22Rv1 (cell line): Measurements from ENCODE around the gene RHOB.

Experiments
- H3K27ac ChIP-seq: fragments of 450-650 bp; 2 replicates; pipeline ENCODE4 v1.5.1; 2017
- CTCF ChIP-seq: fragments of 450-650 bp; IDR thresholded peaks from 2 replicates; pipeline ENCODE4 v1.5.1; 2017; ENCODE audit warnings: mild to moderate bottlenecking
- ZFX ChIP-seq: fragments of 450-650 bp; IDR thresholded peaks from 2 replicates; pipeline ENCODE4 v1.6.1; 2017; ENCODE audit warnings: antibody characterized with exemption, borderline replicate concordance

Gene RHOB

GRCh38 chr2:20446917-20447436 lies at the start of gene RHOB:
TSS of gene RHOB (plus strand) at chr2:20447074. CDS start at chr2:20447466, 392 bp downstream.
- peak within 1 kb of the TSS; percentile 90 for H3K27ac ChIP-seq
- TF ChIP-seq ZFX (no peak), CTCF (no peak)

- TF ChIP-seq CTCF (no peak), ZFX (no peak)
- H3K27ac ChIP-seq, result no peak overlapping the region
These were observed 48.9 kb upstream of the RHOB start for GRCh38 chr2:20397811-20398447.

DNA sequence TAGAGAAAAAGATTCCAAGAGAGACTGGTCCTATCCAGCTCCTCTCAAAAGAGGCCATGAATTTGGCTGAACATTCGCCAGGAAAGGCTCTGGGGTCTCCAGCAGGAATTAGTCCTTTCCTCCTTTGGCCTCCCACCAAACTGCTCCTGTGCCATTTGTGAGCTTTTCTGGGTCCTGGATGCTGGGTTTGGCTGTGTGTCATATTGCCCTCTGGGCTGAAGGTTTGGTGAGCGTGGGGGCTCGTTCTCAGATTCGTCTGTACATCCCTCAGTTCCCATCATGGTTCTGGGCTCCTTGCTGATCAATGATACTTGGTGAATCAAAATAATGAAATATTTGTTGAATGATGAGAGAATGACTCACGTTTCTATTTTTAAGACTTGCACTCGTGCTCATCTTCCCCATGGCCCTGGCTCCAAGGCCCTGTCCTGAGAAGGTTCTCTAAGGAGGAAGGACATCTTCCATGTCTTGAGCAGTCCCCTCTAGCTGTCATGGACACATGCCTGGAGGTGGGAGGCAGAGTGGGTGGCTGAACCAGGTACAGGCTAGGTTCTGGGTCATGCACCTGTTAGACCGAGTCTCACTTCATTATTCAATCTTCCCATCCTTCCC lies 47.8 kb upstream of the RHOB start:
- no peak for TF ChIP-seq ZFX
- TF ChIP-seq CTCF, result no peak

DNA sequence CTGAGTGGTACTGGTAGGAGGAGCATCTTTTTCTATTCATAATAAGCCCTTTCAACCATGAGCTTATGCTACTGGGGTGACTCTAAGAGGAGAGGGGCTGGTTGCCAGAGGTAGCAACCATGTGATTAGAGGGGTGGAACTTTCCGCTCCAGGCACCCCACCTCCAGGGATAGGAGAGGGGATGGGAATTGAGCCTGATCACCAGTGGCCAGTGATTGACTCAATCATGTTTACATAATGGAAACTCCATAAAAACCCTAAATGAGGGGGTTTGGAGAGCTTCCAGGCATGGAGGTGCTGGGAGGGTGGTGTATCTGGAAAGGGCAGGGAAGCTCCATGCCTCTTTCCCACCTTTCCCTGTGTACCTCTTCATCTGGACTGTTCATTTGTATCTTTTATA lies 46.6 kb upstream of the RHOB start:
- H3K27ac ChIP-seq, result no peak overlapping the region
- TF ChIP-seq CTCF, result no peak
- TF ChIP-seq ZFX, result no peak

More for the DNA sequence above, 47.8 kb upstream of the RHOB start:
- no peak overlapping the region for H3K27ac ChIP-seq

- TF ChIP-seq ZFX, result no peak
- TF ChIP-seq CTCF, result no peak
- no peak overlapping the region for H3K27ac ChIP-seq
These were observed 45.9 kb upstream of the RHOB start for GRCh38 chr2:20400787-20401488.

- H3K27ac ChIP-seq, result no peak overlapping the region
- TF ChIP-seq CTCF, result no peak
- TF ChIP-seq ZFX, result no peak
These were observed 45.4 kb upstream of the RHOB start for GRCh38 chr2:20401489-20401835.
